ENCODE measurements around the gene VEZF1. TPM values are rescaled to one million over a fixed set of nuclear protein-coding genes. Genes with fewer than 3 reads are reported as not detected.

The VEZF1 gene
- total RNA-seq, 1 experiment from 2014 or later: 78.1 TPM

GRCh38 chr17:57965521-57966160 is 22.4 kb downstream of the VEZF1 start:
- Histone ChIP-seq H3K27me3 (ENCODE audit: low read length) (no peaks in the 10 kb centered on the region), H3K4me3 (ENCODE audit: low read length) (no peak overlapping the region), H3K9ac (ENCODE audit: low read length) (no peak overlapping the region), H4K20me1 (ENCODE audit: low read length) (no peaks in the 10 kb centered on the region), H3K4me1 (ENCODE audit: insufficient read depth, low read length) (no peaks in the 10 kb centered on the region), H3F3A (ENCODE audit: low read length, unreplicated experiment) (peaks cover 4% of the 10 kb centered on the region), H3K79me2 (ENCODE audit: low read length) (no peaks in the 10 kb centered on the region), H3K4me2 (ENCODE audit: low read length) (no peak overlapping the region), H3K9me2 (replicated peaks; ENCODE audit: low read length) (no peaks in the 10 kb centered on the region), H3K9me3 (ENCODE audit: low read length) (no peaks in the 10 kb centered on the region), H3K27ac (ENCODE audit: low read length) (no peak overlapping the region), H3K36me3 (ENCODE audit: low read depth, low read length) (no peaks in the 10 kb centered on the region), H2AFZ (ENCODE audit: low read length) (no peak overlapping the region)
- BruUV-seq (replicated peaks): no TSS peak
- ATAC-seq (no peak), DNase-seq (no peak)
- ChIA-PET CTCF (interaction anchor here (0.6 kb wide), 1 partner anchor 20 kb away, joined by 3 read pairs; no protein-coding TSS in a partner anchor), POLR2A (ENCODE audit: unreplicated experiment) (no interaction called here)
- intact Hi-C loops (cut with micrococcal nuclease): no loop called here
- TF ChIP-seq CTCF (conservative IDR thresholded peaks at IDR 0.05; ENCODE audit: low read depth, low read length) (no peak), EZH2phosphoT487 (IDR thresholded peaks at IDR 0.05; ENCODE audit: borderline replicate concordance, low read length) (no peak), EZH2 (IDR thresholded peaks at IDR 0.05; ENCODE audit: low read length, unreplicated experiment) (no peak)

GRCh38 chr17:57963149-57963511 is 24.9 kb downstream of the VEZF1 start:
- TF ChIP-seq CTCF (conservative IDR thresholded peaks at IDR 0.05; ENCODE audit: low read depth, low read length): no peak
- no peak for TF ChIP-seq EZH2 (IDR thresholded peaks at IDR 0.05; ENCODE audit: low read length, unreplicated experiment)
- TF ChIP-seq EZH2phosphoT487 (IDR thresholded peaks at IDR 0.05; ENCODE audit: borderline replicate concordance, low read length): no peak
- Histone ChIP-seq H3K9ac (ENCODE audit: low read length) (no peak overlapping the region), H3K36me3 (ENCODE audit: low read depth, low read length) (no peaks in the 10 kb centered on the region), H3K9me3 (ENCODE audit: low read length) (no peaks in the 10 kb centered on the region), H3K79me2 (ENCODE audit: low read length) (no peaks in the 10 kb centered on the region), H3K9me2 (replicated peaks; ENCODE audit: low read length) (no peaks in the 10 kb centered on the region), H3K4me1 (ENCODE audit: insufficient read depth, low read length) (no peaks in the 10 kb centered on the region), H4K20me1 (ENCODE audit: low read length) (no peaks in the 10 kb centered on the region), H3F3A (ENCODE audit: low read length, unreplicated experiment) (no peaks in the 10 kb centered on the region), H3K27ac (ENCODE audit: low read length) (no peak overlapping the region), H2AFZ (ENCODE audit: low read length) (no peak overlapping the region), H3K4me3 (ENCODE audit: low read length) (no peak overlapping the region), H3K4me2 (ENCODE audit: low read length) (no peak overlapping the region), H3K27me3 (ENCODE audit: low read length) (no peaks in the 10 kb centered on the region)
- ATAC-seq (no peak), DNase-seq (no peak)
- no TSS peak for BruUV-seq (replicated peaks)
- POLR2A ChIA-PET (ENCODE audit: unreplicated experiment): no interaction called here
- intact Hi-C loops (cut with micrococcal nuclease): no loop called here
- CTCF ChIA-PET: no interaction called here

GRCh38 chr17:57962279-57963148 is 25.5 kb downstream of the VEZF1 start:
- Histone ChIP-seq H4K20me1 (ENCODE audit: low read length) (no peaks in the 10 kb centered on the region), H2AFZ (ENCODE audit: low read length) (no peak overlapping the region), H3K36me3 (ENCODE audit: low read depth, low read length) (no peaks in the 10 kb centered on the region), H3K9me3 (ENCODE audit: low read length) (no peaks in the 10 kb centered on the region), H3K27me3 (ENCODE audit: low read length) (no peaks in the 10 kb centered on the region), H3K9ac (ENCODE audit: low read length) (no peak overlapping the region), H3K4me1 (ENCODE audit: insufficient read depth, low read length) (no peaks in the 10 kb centered on the region), H3K4me2 (ENCODE audit: low read length) (no peak overlapping the region), H3K79me2 (ENCODE audit: low read length) (no peaks in the 10 kb centered on the region), H3K9me2 (replicated peaks; ENCODE audit: low read length) (no peaks in the 10 kb centered on the region), H3F3A (ENCODE audit: low read length, unreplicated experiment) (no peaks in the 10 kb centered on the region), H3K4me3 (ENCODE audit: low read length) (no peak overlapping the region), H3K27ac (ENCODE audit: low read length) (no peak overlapping the region)
- no peak for ATAC-seq
- ChIA-PET CTCF (no interaction called here), POLR2A (ENCODE audit: unreplicated experiment) (no interaction called here)
- DNase-seq: no peak
- no TSS peak for BruUV-seq (replicated peaks)
- TF ChIP-seq EZH2 (IDR thresholded peaks at IDR 0.05; ENCODE audit: low read length, unreplicated experiment) (no peak), EZH2phosphoT487 (IDR thresholded peaks at IDR 0.05; ENCODE audit: borderline replicate concordance, low read length) (no peak), CTCF (conservative IDR thresholded peaks at IDR 0.05; ENCODE audit: low read depth, low read length) (no peak)
- intact Hi-C loops (cut with micrococcal nuclease): no loop called here
